8988T (cell line): ENCODE data around the gene NOTCH2.
"Not testable (repeated sequence)": the region's sequence is repeated elsewhere in the genome, so short reads cannot be mapped to it uniquely, and the experiment has no call there.

Experiments used
- DNase-seq: peaks from one replicate; pipeline ENCODE4 v3.0.0; 2011

NOTCH2 gene

DNA sequence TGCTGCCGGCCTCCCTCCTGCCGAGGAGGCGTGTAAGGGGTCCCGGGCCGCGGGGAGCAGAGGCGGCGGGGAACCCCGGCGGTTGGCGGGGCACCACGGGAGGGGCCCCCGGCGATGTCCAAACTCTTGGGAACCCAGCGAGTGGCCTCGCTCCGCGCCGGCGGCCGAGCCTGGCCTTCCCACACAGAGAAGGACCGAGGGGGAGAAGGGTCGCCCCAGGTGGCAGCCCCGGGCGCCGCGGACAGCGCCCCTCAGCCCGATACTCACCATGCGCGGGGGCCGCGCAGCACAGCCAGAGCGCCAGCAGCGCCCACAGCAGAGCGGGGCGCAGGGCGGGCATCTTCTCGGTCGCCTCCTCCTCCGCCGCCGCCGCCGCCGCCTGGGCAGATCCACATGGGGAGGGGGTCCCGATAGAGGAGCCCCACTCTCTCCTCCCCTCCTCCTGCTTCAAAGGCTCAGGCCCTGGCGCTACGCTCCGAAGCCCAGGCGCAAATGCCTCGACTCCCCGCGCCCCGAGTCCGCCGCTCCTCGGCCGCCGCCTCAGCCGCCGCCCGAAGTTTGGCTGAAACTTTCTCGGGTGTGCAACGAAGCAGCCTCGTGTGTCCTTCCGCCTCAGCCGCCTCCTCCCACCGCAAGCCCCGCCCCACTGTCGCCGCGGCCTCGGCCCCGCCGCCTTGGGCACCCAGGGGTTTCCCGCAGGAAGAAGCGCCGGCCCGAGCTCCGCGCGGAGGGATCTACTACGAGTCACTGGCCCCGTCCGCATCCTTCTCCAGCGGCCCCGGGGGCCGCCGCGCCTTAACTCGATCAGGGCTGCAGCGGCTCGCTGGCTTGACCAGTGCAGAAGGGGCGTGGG, at the start of gene NOTCH2:
NOTCH2 (minus strand) TSS at position 596 of the 853 bp plus-strand sequence; CDS start at position 340, 256 bp downstream.
- not testable (repeated sequence) for DNase-seq

DNA sequence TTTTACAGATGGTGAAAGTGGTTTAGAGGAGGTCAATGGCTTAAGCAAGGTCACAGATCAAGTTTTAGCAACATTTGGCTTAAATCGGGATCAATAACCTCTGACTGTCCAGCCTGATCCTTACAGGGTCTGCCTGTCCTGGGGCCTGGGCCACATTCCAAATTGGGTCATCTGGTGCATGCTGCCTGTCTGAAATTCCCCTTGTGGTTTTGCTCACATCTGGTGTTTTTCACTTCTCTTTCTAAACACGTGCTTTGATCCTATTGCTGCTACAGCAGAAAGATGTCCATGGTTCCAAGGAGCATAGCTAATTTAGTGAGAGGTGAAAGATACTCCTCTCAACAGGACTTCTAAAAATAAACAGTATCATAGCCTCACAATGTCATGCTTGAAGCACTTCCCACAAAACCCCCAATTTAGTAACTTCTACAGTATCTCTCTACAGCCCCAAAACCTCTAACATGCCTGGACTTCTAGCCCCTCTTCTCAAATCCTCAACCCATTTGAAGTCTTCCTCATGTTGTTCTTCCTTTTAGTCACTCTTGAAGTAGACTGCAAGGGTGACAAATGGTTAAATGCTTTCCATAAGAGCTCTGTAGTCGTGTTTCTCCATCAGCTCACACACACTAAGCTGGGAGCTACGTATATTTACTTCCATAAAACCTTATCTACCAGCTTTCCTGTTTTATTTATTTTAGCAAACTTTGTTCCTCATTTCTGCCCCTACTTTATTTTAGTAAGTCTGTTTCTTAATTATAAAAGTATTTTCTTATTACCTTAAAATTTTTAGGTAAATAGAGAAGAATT, 48.1 kb upstream of the NOTCH2 start:
- not testable (repeated sequence) for DNase-seq

DNA sequence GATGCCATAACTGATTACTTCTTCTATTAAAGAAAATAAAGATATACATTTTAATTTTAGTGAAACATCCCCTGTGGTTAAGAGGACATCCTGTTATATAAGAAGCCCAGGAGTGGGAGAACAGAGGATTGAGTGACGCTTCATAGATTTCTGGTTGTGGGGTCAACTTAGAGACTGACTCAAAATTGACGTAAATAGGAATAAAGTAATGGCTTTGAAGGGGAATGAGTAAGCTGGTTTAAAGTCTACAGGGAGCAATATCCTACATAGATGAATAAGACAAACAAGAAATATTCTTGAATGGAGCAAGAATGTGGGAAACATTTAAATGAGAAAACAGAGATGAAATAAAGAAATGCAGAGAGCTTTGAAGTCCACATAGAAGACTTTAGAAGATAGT, 46.6 kb upstream of the NOTCH2 start:
- not testable (repeated sequence) for DNase-seq

DNA sequence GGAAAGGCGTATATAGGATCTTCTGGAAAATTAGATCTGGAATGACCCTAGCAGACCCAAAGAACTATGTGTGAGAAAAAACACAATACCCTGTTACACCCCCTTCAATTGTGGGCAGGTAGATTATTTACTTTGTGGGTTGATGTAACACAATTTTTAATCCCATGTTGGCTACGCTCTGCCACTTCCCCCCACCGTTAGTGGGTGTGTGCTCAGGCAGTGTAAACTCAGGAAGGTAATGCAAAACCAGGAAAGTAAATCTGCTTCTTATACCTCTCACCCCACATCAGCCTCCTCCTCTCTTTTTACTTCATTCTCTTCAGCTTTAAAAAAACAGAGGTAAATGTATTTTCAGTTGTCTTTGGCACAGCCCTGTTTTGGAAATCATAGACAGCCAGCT, 43.7 kb upstream of the NOTCH2 start:
- DNase-seq = not testable (repeated sequence)

DNA sequence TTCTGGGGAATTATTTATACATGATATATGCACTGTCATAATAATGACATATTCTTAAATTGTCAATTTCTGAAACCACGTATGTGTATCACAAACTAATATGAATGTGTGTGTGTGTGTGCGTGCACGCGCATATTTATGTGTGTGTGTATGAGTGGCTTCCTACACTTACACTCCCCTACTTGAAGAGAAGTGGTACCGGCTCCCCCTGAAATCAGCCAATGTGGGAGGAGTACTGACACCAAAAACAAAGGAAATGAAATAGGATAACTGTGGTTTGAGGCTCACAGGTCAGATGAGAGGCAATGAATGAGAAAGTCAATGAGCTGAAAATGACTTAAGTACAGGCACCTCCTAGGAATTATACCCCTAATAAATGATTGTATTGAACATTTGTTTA, 42.8 kb upstream of the NOTCH2 start:
- not testable (repeated sequence) for DNase-seq

DNA sequence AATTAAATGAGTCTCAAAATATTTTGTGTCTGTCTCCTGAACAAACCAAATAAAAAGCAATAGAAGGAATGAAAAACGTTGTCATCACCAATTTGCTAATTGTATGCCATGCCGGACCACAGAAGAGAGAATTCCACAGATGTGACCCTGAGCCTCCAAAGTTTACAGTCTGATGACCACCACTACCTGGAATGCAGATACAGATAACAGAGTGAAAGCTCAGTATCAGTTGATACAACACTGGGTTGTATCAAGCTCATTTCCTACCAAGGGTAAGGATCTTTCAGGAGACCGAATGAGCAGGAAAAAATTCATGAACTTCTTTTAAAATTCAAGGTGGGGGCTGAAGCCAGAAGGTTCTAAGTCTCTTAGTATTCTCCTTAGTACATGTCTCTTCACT, 42.3 kb upstream of the NOTCH2 start:
- not testable (repeated sequence) for DNase-seq

DNA sequence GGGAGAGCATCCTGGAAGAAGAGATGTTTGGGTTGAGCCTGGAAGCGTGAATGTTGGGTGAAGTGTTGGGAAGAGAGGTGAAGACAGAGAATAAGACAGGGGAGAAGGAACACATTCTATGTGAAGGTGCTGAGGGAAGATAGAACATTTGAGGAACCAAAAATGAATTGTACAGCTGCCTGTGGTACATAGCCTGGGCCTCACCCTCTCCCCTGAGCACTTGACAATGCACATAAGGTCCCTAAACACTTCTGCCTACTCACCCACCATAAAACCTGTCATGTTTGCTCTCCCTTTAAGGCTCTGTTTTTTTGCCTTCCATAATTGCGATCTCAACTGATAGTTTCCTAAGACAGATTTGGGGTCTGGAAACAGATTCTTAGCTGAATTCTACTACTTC, 41.5 kb upstream of the NOTCH2 start:
- not testable (repeated sequence) for DNase-seq

DNA sequence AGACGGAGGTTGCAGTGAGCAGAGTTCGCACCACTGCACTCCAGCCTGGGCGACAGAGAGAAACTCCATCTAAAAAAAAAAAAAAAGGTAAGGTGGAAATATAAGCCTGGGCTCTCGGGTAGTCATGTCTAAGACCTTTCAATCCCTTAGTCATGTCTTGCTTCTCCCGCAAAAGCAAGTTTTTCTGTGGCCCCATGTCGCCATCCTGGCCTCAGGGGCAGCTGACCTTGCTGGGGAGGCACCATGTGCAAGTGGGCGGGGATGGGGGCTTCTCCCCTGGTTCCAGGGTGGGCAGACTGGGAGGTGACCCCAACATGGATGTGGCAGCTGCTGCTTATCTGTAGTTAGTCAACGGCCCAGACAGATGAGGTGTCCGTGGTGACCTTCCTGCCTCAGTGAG, 40.2 kb upstream of the NOTCH2 start:
- DNase-seq = not testable (repeated sequence)

DNA sequence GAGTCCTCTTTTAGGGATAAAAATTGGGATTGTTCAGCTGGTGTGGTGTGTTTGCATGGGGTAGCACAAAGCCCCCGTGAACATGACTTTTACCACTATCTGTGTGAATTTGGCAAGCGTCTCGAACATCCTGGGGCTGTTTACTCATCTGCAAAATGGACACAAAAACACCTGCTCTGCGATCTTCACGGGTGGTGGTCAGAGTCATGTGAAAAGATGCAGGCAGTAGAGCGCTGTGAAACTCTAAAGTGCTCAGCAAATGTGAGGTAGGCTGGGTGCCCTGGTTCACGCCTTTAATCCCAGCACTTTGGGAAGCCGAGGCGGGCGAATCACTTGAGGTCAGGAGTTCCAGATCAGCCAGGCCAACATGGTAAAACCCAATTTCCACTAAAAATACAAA, 39.7 kb upstream of the NOTCH2 start:
- DNase-seq = not testable (repeated sequence)

DNA sequence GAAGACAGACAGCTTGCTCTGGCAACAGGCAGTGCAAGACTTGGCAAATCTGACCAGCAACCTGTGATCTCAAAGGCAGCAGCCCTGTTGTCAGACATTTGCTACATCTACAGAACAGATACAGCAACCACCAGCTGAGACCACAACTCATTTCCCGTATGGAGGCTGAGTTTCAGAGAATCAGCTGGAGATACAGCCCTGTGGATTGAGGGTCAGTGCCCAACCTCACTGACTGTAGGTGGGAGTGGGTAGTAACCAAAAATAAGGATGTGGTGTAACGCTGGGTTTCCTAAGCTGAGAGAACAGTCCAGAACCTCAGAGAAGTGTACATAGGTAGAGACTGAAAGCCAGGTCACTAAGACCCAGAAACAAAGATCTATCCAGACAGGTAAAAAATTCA, 35.8 kb upstream of the NOTCH2 start:
- DNase-seq = not testable (repeated sequence)

DNA sequence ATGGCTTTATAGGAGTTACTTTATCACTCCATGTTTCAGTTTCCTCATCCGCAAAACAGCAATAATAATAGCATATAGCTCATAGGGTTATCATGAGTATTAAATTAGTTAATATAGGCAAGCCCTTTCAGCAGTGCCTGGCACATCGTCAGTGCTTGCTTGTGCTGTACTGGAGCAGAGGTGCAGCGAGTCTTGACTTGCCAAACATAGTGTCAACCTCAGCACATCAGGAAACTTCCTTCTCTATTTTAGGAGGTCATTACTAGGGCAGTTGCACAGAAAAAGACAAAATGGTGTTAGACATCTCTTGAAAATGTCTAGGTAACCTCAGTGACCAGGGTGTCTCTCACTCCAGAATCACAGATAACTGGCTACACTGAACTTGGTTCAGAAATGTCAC, 34.3 kb upstream of the NOTCH2 start:
- DNase-seq = not testable (repeated sequence)

DNA sequence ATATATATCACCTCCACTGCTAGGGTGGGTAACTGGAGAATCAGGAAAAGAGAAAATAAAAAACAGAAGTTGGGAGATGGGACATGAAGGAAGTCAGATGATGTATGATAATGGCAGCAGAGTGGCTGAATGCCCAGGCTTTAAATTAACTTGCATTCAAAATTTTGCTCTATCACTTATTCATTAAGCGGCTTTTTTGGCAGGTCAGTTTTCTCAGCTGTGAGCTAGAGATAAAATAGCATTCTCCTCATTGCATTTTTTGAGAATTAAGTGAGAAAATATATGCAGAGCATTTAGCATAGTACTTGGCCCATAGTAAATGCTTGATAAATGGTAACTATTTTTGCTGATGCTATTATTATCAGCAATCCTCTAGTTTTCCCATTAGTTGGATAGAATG, 32.1 kb upstream of the NOTCH2 start:
- not testable (repeated sequence) for DNase-seq

DNA sequence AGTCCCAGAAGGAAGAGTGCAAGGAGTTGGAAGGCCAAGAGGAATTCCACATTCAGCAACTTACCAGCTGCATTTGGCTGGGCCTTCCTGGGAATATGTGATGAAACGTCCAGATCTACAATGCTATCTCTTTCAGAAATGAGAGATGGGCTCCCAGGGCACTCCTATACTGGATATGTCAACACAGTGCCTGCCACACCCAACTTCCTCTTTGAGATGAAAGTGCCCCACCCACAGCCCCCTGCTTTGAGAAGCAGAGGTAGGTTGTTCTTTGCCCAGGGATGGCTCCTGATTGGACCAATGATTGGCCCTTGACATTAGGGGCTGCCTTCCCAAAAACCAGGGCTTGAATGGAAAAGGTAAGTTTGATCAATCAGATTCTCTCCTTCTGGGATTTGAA, 31.1 kb upstream of the NOTCH2 start:
- not testable (repeated sequence) for DNase-seq

DNA sequence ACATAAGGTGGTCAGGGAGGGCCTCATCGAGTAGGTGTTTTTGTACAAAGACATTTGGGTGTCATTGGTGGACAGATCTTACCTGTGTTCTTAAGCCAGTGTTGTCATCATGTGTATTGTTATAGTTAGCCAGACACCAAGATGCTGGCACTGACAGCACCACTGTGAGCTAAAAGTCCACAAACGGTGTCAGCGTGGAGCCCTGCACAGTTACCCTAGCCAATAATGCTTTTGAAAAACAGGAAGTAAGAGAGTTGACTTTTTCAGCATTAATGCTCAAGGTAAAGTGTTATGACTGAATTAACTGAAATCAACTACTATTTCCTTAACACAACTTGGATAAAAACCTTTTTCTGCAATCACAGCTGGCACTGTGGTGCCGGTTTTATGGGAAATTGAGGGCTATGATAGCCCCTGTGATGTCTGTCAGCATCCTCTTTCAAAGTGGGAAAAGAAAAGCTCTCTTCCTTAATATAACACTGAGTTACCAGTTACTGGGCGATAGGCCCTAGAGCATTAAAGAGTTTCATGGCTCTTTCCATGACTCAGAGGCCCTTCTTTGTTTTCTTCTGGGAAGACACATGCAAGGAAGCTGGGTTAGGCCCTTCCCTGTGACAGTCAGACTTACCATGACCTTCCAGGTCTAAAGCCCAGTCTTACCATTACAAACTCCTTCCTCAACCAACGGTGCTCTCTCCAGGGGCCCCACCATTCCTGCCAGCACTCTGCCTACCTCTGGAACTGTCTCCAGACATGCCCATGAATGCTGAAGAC, 29.7 kb upstream of the NOTCH2 start:
- not testable (repeated sequence) for DNase-seq

DNA sequence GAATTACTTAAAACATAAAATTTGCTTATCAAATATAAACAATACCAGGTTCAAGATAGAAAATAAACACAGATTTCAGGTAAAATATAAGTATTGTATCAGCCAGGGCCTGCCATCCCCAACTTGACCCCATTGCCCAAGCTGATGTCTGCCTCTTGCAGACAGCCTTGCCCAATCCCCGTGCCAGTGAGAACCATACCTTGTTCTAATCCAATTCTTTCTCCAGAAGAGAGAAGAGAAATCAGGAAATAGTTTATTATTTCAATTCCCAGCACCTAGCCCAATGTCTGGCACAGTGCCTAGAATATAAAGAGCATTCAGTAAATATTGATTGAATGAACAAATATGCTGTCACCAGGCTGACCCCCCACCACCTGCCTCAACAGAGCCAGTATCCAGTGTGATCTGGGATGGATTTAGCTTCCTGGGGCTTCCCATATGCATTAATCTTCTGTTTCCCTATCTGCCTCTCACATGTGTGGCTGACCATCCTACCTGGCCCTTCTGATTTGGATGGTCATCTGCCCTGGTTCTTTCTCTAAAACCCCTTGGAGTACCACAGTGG, 27.6 kb upstream of the NOTCH2 start:
- not testable (repeated sequence) for DNase-seq

DNA sequence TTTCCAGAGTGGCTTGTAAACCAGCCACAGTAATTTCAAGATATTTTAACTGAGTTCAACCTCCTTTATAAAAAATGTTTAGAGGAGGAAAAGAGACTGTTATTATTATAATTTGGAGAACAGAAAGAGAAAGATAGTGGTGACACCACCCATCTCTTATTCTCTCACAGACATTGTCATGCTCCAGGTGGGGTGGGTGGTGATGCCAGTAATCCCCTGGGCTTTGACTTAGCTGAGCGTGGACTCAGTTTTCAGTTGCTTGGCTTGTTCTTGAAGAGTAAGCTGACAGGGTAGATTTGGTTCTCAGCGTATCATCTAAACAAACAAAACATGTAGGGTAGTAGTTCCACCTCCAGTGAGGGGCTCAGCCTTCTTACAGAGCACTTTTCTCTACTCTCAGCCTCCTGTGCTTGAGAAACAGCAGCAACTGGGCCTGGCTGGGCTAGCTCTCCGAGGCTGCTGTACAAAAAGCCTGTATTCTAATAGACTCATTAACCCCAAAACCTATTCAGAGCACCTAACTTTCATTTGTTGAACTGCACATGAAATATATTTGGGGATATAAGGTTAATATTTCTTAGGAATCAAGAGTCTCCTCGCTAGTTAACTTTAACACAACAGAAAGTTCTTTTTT, 24.2 kb upstream of the NOTCH2 start:
- DNase-seq = not testable (repeated sequence)

DNA sequence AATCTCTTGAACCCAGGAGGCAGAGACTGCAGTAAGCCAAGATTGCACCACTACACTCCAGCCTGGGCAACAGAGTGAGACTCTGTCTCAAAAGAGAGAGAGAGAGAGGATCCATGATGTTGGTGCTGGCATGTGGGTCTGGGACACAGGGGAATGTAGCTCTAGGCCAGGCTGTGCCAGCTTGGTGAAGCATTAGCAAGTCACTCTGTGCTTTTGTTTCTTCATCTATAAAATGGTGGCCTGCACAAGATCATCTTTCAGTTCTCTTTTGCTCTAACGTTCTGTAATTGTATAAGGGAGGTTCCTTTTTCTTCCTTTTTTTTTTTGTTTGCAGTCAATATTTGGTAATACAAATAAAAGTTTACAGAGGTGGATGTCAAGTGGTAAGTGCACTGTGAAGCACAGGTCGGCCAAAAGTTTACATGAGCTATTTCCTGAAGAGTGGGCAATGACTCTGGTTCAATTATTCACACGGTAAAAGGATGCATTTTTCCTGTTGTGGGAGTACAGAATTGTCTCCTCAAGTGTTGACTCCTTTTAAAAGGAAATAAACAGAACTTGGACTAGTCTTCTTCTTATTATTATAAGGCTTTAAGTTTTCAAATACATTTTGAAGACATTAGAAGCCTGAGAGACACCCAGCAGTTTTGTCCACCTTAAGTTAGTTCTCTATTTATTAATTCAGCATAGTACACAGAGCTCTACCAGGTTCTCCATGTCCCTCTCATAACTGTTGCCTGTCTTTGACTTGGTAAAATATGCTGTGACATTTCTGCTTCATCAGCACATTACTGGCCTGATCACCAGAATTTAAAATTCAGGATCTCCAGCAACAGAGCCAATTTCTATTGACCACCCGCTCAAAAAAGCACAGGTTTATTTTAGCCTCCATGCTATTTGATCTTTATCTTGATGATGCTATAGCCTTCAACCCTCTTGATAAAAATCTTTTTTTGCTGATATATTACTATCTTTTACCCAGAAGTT, 23.1 kb upstream of the NOTCH2 start:
- DNase-seq = not testable (repeated sequence)

DNA sequence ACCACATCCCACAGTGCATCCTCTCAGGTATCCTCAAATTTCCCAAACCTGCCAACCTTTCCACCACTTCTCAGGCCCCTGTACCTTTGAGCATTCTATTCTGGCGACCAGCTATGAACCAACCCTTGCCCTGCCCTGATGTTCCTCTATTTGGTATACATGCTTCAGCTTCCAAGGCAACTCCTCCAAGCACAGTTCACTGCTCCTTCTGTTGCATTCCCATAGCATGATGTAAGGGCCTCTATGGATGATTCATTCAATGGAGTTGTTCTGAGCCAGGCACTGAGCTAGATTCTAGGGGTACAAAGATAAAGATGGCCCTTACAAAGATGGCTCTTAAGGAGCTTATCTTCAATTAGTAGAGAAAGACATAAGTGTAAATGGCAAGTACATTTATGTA, 21.4 kb upstream of the NOTCH2 start:
- not testable (repeated sequence) for DNase-seq

DNA sequence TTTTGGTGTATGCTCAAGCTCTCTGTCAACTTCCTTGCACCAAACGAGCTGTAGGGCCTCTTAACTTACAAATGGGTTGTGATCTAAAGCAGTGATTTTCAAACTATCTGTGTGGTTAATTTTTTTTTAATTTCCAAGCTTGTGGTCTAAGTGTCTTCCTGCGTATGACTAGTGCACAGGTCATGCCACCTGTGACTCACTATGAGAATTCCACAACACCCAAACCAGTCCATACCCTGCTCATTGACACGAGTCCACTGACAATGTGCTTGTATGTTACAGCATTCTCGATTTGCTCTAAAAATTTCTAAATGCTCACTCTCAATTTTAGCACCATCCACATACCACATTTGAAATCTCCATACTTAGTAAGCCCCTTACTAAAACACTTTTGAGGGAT, 18.5 kb upstream of the NOTCH2 start:
- not testable (repeated sequence) for DNase-seq

DNA sequence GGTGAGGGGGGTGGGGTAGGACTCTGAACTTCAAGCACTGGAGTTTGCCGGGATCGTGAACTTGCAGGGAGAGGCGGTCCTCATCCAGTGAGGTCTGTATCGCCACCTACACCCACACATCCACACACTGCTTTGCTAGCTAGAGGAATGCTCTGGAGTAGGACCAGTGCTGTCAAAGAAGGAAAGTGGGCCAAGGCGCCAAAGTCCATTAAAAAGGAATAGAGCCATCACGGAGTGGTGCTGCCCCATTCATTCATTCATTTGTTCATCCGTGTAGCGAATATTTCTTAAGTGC, 405 bp upstream of the NOTCH2 start:
- not testable (repeated sequence) for DNase-seq

DNA sequence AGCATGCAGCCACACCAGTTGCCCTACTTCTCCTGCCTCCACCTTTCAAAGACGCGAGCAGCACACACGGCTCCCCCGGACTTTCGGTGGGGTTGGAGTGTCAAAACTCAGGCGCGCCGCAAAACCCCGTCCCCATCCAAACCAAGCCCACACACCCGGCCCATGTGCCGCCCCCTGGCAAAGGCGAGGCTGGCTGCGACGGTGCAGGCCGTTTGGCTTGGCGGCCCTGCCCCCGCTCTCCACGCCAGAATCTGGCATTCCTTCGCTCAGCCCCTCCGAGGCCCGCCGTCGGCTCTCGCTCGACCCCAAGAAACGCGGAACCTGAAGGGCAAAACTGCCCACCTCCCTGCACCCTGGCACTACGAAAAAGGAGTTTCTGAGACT, 787 bp downstream of the NOTCH2 start:
- not testable (repeated sequence) for DNase-seq
